Endothelial cell of umbilical vein (primary cell): ENCODE measurements around the gene SLAMF1. TPM values are rescaled to one million over a fixed set of nuclear protein-coding genes. Genes with fewer than 3 reads are reported as not detected.
"Not testable (repeated sequence)": the region's sequence is repeated elsewhere in the genome, so short reads cannot be mapped to it uniquely, and the experiment has no call there.

Experiments used
- Bru-seq: library from RNA; stranded (reverse); fragments of 400-500 nt; gene quantifications from one replicate; lab custom pipeline; 2021; lab: Mats Ljungman, UMichigan
- BruChase-seq, 2 experiments: library from RNA; stranded (reverse); fragments of 400-500 nt; gene quantifications; one replicate each; lab custom pipeline; 2021; lab: Mats Ljungman, UMichigan
- BruUV-seq: library from RNA; stranded (reverse); fragments of 400-500 nt; replicated peaks from 2 replicates; lab custom pipeline; 2021; lab: Mats Ljungman, UMichigan
- CTCF ChIA-PET: fragments of 300-600, 350-600 bp; sonication (Branson Sonifier 250); formaldehyde crosslinking; loops from one replicate; lab custom pipeline; 2021; ENCODE audit warnings: antibody characterized with exemption, inconsistent platforms; lab: Charles Lee
- POLR2A ChIA-PET: fragments of 300-600, 350-600 bp; sonication (Branson Sonifier 250); formaldehyde crosslinking; loops from one replicate; lab custom pipeline; 2021; ENCODE audit warnings: antibody characterized with exemption, inconsistent platforms; lab: Charles Lee
- DNase-seq: peaks from one replicate; pipeline ENCODE4 v3.0.0-alpha.2; 2011; ENCODE audit warnings: low read depth, low spot score
- FAIRE-seq: peaks from 2 replicates; lab custom pipeline; 2011; peaks lifted over from hg19 to GRCh38; lab: Jason Lieb, UNC
- H2AFZ ChIP-seq: 2 replicates; pipeline ENCODE4 v1.6.0; 2012; ENCODE audit warnings: low read depth, low read length, control low read depth, inconsistent platforms
- H3K27ac ChIP-seq: 2 replicates; pipeline ENCODE4 v1.5.1; 2011; ENCODE audit warnings: low read depth, mild to moderate bottlenecking, control low read depth, low read length, moderate library complexity; ENCODE audit not compliant: insufficient read depth
- H3K27me3 ChIP-seq, 2 experiments: 2 replicates each; pipeline versions ENCODE4 v1.6.0 to v1.6.1; 2011; ENCODE audit warnings: low read length in 2 of 2, mixed read lengths in 1 of 2; ENCODE audit not compliant: control insufficient read depth in 2 of 2, insufficient read depth in 2 of 2
- H3K36me3 ChIP-seq, 2 experiments: 2 replicates in 1 of 2; 3 replicates in 1 of 2; pipeline ENCODE4 v1.5.1; 2011; ENCODE audit warnings: low read length in 2 of 2, mild to moderate bottlenecking in 1 of 2, moderate library complexity in 1 of 2; ENCODE audit not compliant: control insufficient read depth in 2 of 2, insufficient read depth in 2 of 2; ENCODE audit errors: extremely low read depth in 1 of 2
- H3K4me1 ChIP-seq: 3 replicates; pipeline ENCODE4 v1.5.1; 2011; ENCODE audit warnings: mild to moderate bottlenecking, low read length; ENCODE audit not compliant: control insufficient read depth, insufficient read depth; ENCODE audit errors: extremely low read depth
- H3K4me2 ChIP-seq: 2 replicates; pipeline ENCODE4 v1.6.1; 2011; ENCODE audit warnings: low read length, control low read depth, mixed read lengths; ENCODE audit not compliant: insufficient read depth
- H3K4me3 ChIP-seq, 3 experiments: fragments of 200-600 bp in 1 of 3; sonication (generic), shearing (Covaris generic) in 1 of 3; replicated peaks in 1 of 3; 2 replicates each; pipeline ENCODE4 v1.5.1; 2011 to 2016; ENCODE audit warnings: control low read depth in 3 of 3, low read length in 3 of 3, mild to moderate bottlenecking in 2 of 3, inconsistent platforms in 1 of 3, low read depth in 1 of 3, moderate library complexity in 1 of 3; ENCODE audit not compliant: insufficient read depth in 1 of 3
- H3K79me2 ChIP-seq: 2 replicates; pipeline ENCODE4 v1.6.0; 2012; ENCODE audit warnings: low read length, inconsistent platforms; ENCODE audit not compliant: control insufficient read depth, insufficient read depth
- H3K9ac ChIP-seq: replicated peaks from 2 replicates; pipeline ENCODE3; 2011; ENCODE audit warnings: low read length, control low read depth; ENCODE audit not compliant: insufficient read depth; ENCODE audit errors: extremely low read depth
- H3K9me1 ChIP-seq: replicated peaks from 3 replicates; pipeline ENCODE4 v1.6.0; 2011; ENCODE audit warnings: mild to moderate bottlenecking, low read length; ENCODE audit not compliant: control insufficient read depth, insufficient read depth; ENCODE audit errors: extremely low read depth
- H3K9me3 ChIP-seq: replicated peaks from 2 replicates; pipeline ENCODE4 v1.5.1; 2012; ENCODE audit warnings: low read length, inconsistent platforms; ENCODE audit not compliant: control insufficient read depth, insufficient read depth
- H4K20me1 ChIP-seq: replicated peaks from 2 replicates; pipeline ENCODE3; 2011; ENCODE audit warnings: mild to moderate bottlenecking, low read length; ENCODE audit not compliant: control insufficient read depth, insufficient read depth; ENCODE audit errors: extremely low read depth
- FOS ChIP-seq: IDR thresholded peaks from 2 replicates; pipeline ENCODE4 v1.6.1; 2011; ENCODE audit warnings: mild to moderate bottlenecking, low read length, moderate library complexity, borderline replicate concordance; ENCODE audit not compliant: insufficient read depth
- GATA2 ChIP-seq: IDR thresholded peaks from 2 replicates; pipeline ENCODE4 v1.7.0; 2011; ENCODE audit warnings: low read depth, mild to moderate bottlenecking, moderate library complexity, mixed read lengths, low read length; ENCODE audit not compliant: insufficient read length, insufficient read depth
- JUN ChIP-seq: IDR thresholded peaks from 2 replicates; pipeline ENCODE4 v1.6.1; 2011; ENCODE audit warnings: borderline replicate concordance, low read depth; ENCODE audit not compliant: insufficient read length, insufficient read depth
- POLR2AphosphoS5 ChIP-seq: IDR thresholded peaks from 2 replicates; pipeline ENCODE4 v1.6.1; 2012; ENCODE audit warnings: low read depth, mild to moderate bottlenecking, control low read depth, low read length, moderate library complexity; ENCODE audit not compliant: insufficient read depth
- dilution Hi-C: fragments of 300-500 bp; cut with MboI; formaldehyde crosslinking; loops from one replicate; pipeline ENCODE4 v1.15.0; 2019; ENCODE audit warnings: low sequenced_read_pairs; ENCODE audit not compliant: extremely low pct_ligation_motif_present
- intact Hi-C: fragments of 100-400 bp; cut with micrococcal nuclease; formaldehyde crosslinking; loops from one replicate; pipeline ENCODE4 v1.10.0; 2022
- long read RNA-seq: library from polyadenylated mRNA; stranded (forward); transcript quantifications from one replicate; pipeline ENCODE4 v2.0.0, GENCODE V29; 2021
- polyA minus RNA-seq, 3 experiments: library from RNA; depleted of rRNA, polyadenylated mRNA; stranded (reverse); fragments of >200 nt; gene quantifications; 1 replicate in 1 of 3; 2 replicates in 2 of 3; pipeline ENCODE4 v1.2.3, GENCODE V29; 2011
- polyA plus RNA-seq, 4 experiments: library from polyadenylated mRNA; depleted of rRNA in 3 of 4; stranded (reverse) in 3 of 4; unstranded in 1 of 4; fragments of >200 nt; gene quantifications; 2 replicates each; pipeline versions ENCODE4 v1.2.1 to v1.2.3, GENCODE V29; 2011 to 2012; ENCODE audit warnings: missing spikeins in 1 of 4
- total RNA-seq: library from RNA; stranded (reverse); gene quantifications from 2 replicates; pipeline ENCODE4 v1.2.3, GENCODE V29; 2021
- TF ChIP-seq, protein P1 (sequence below), 2 donors: IDR thresholded peaks; 1 replicate in 1 of 2; 2 replicates in 1 of 2; pipeline ENCODE4 v1.5.1; 2011; ENCODE audit warnings: low read length in 2 of 2, mild to moderate bottlenecking in 2 of 2, moderate library complexity in 2 of 2, control low read depth in 1 of 2, inconsistent platforms in 1 of 2, low read depth in 1 of 2; ENCODE audit not compliant: insufficient read depth in 1 of 2; ENCODE audit errors: extremely low read depth in 1 of 2
- TF ChIP-seq, protein P2 (sequence below): IDR thresholded peaks from 2 replicates; pipeline ENCODE4 v1.6.1; 2011; ENCODE audit not compliant: insufficient read depth, insufficient read length

The SLAMF1 gene, protein sequence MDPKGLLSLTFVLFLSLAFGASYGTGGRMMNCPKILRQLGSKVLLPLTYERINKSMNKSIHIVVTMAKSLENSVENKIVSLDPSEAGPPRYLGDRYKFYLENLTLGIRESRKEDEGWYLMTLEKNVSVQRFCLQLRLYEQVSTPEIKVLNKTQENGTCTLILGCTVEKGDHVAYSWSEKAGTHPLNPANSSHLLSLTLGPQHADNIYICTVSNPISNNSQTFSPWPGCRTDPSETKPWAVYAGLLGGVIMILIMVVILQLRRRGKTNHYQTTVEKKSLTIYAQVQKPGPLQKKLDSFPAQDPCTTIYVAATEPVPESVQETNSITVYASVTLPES
- total RNA-seq (not detected in 2 replicates), polyA plus RNA-seq (not detected in 2 replicates), polyA minus RNA-seq (not detected in 2 replicates), Bru-seq, nascent RNA (not detected), BruChase-seq, experiment 1, labeled RNA remaining after a 6-hour chase (not detected), BruChase-seq, experiment 2, labeled RNA remaining after a 2-hour chase (not detected)
- not detected in 2 replicates for polyA plus RNA-seq (2011; cell fraction: cytosol; rRNA removed)
- polyA plus RNA-seq (2011; cell fraction: nucleus; rRNA removed) = not detected in 2 replicates
- not detected in 2 replicates for polyA plus RNA-seq (2012)
- not detected for polyA minus RNA-seq (2011; cell fraction: cytosol; rRNA and poly(A)+ RNA removed)
- polyA minus RNA-seq (2011; cell fraction: nucleus; rRNA and poly(A)+ RNA removed) = not detected in 2 replicates
- long read RNA-seq = 0 reads

DNA sequence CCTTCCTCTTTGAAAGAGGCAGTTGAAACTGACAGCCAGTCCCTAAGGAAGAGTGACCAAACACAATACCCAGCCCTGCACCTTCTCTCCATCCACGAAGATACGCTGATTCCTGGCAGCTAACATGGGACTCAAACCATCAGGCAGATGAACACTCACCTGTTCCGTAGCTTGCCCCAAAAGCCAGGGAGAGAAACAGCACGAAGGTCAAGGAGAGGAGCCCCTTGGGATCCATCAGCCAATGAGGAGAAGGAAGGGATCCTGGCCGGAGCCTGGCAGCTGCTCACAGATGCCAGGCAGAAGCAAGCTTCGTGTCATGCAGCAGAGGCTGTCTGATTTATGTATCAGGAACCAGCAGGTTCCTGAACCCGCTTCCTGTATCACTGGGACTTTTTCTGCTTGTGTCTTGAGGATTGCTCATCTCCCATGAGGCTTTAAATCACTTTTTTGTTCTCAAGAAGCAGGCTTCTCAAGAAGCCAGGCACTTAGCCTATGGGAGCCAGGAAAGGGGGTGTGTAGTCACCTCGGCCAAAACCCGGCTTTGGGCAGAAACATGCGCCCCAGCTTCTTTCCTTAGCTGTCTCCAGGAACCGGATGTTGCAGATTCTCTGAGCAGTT is at the start of gene SLAMF1:
Gene SLAMF1, minus strand, starts transcription at position 334 of the 618 bp plus-strand sequence. Its CDS starts 99 bp downstream, at position 235.
- H3K4me3 ChIP-seq = no peak within 1 kb of the TSS
- H3K9me1 ChIP-seq = no peaks in the 10 kb centered on the region
- DNase-seq = no peak
- H3K27ac ChIP-seq = no peak within 1 kb of the TSS
- H3K4me2 ChIP-seq = no peak within 1 kb of the TSS
- H3K9me3 ChIP-seq = no peaks in the 10 kb centered on the region
- no peak within 1 kb of the TSS for H2AFZ ChIP-seq
- dilution Hi-C loops (no loop called here), intact Hi-C loops (no loop called here)
- H3K4me1 ChIP-seq = no peaks in the 10 kb centered on the region
- H3K79me2 ChIP-seq = no peaks in the 10 kb centered on the region
- H3K36me3 ChIP-seq = no peaks in the 10 kb centered on the region
- H3K27me3 ChIP-seq = peaks cover 2 to 3% of the 10 kb centered on the region in 2 experiments
- TF ChIP-seq, protein P1, sequence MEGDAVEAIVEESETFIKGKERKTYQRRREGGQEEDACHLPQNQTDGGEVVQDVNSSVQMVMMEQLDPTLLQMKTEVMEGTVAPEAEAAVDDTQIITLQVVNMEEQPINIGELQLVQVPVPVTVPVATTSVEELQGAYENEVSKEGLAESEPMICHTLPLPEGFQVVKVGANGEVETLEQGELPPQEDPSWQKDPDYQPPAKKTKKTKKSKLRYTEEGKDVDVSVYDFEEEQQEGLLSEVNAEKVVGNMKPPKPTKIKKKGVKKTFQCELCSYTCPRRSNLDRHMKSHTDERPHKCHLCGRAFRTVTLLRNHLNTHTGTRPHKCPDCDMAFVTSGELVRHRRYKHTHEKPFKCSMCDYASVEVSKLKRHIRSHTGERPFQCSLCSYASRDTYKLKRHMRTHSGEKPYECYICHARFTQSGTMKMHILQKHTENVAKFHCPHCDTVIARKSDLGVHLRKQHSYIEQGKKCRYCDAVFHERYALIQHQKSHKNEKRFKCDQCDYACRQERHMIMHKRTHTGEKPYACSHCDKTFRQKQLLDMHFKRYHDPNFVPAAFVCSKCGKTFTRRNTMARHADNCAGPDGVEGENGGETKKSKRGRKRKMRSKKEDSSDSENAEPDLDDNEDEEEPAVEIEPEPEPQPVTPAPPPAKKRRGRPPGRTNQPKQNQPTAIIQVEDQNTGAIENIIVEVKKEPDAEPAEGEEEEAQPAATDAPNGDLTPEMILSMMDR (IDR thresholded peaks at IDR 0.05; ENCODE audit: extremely low read depth in 1 of 2, insufficient read depth in 1 of 2, low read depth in 1 of 2, low read length in 2 of 2) = no peak
- TF ChIP-seq, protein P2, sequence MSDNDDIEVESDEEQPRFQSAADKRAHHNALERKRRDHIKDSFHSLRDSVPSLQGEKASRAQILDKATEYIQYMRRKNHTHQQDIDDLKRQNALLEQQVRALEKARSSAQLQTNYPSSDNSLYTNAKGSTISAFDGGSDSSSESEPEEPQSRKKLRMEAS = no peak
- TF ChIP-seq POLR2AphosphoS5 (no peak), FOS (no peak), GATA2 (no peak), JUN (no peak)
- H4K20me1 ChIP-seq = no peaks in the 10 kb centered on the region
- CTCF ChIA-PET = interaction anchor here (1.2 kb wide), 1 partner anchor 9 kb away, joined by 3 read pairs; no protein-coding TSS in a partner anchor
- BruUV-seq = no TSS peak
- POLR2A ChIA-PET = no interaction called here
- no peak within 1 kb of the TSS for H3K9ac ChIP-seq
- no peak for FAIRE-seq

DNA sequence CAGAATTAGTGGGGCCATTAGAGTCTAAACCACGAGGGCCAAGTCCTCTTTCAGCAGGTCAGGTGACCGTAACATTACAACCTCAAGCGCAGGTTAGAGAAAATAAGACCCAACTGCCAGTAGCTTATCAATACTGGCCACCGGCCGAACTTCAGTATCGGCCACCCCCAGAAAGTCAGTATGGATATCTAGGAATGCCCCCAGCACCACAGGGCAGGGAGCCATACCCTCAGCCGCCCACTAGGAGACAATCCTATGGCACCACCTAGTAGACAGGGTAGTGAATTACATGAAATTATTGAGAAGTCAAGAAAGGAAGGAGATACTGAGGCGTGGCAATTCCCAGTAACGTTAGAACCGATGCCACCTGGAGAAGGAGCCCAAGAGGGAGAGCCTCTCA is 45.5 kb upstream of the SLAMF1 start:
- H3K9me3 ChIP-seq, H3K9me1 ChIP-seq, H3K27ac ChIP-seq, BruUV-seq, H3K36me3 ChIP-seq, H3K4me1 ChIP-seq, intact Hi-C loops, FAIRE-seq, dilution Hi-C loops, H3K4me2 ChIP-seq, H3K79me2 ChIP-seq, H3K4me3 ChIP-seq, H2AFZ ChIP-seq, DNase-seq, H4K20me1 ChIP-seq, POLR2A ChIA-PET, H3K27me3 ChIP-seq, H3K9ac ChIP-seq: not testable (repeated sequence)
- CTCF ChIA-PET = interaction anchor here (1.0 kb wide), 1 partner anchor 17 kb away, joined by 4 read pairs; no protein-coding TSS in a partner anchor
